ENCODE results near the gene VPS52. TPM values are rescaled to one million over a fixed set of nuclear protein-coding genes. Genes with fewer than 3 reads are reported as not detected.

VPS52 gene
- total RNA-seq, 1 donor from 2014 or later = 97.2 TPM

DNA sequence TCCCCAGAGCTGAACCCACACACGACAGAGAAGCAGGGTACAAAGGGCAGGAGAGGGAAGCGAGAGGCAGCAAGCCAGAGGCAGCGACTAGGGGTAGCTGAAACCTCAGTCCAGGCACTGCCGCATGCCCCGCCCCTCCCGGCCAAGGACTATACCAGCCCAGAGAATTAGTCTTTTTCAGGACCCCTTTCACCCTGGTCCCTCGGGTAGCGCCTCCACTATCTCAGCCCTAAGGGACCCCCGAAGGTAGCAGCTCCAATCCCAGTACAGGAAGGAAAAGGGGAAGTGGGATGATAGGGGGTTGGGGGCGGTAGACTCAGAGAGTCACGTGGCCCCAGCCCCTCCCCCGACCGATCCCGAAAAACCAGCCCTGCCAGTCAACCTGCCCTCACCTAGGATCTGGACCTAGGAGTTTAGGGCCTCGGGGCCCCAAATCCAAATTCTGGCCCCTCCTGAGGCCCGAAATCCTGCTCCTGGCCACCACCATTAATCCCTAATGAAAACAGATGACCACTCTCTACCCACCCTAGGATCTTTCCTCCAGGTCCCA lies 25.8 kb upstream of the VPS52 start:
- Mint-ChIP-seq H3K36me3 (ENCODE audit: low read depth) (peaks cover 79% of the 10 kb centered on the region), H3K9me3 (no peaks in the 10 kb centered on the region), H3K27ac (peak overlapping the region; percentile 83), H3K27me3 (no peaks in the 10 kb centered on the region), H3K4me3 (peak overlapping the region; percentile 96), H3K4me1 (peaks cover 31% of the 10 kb centered on the region)
- intact Hi-C loops (cut with micrococcal nuclease) = loop anchor here (5.0 kb wide), 2 partner anchors 130 to 135 kb away; no protein-coding TSS in a partner anchor
- DNase-seq (peak; percentile 45), ATAC-seq (ENCODE audit: low read depth) (peak; percentile 9)
- TF ChIP-seq, protein P1, sequence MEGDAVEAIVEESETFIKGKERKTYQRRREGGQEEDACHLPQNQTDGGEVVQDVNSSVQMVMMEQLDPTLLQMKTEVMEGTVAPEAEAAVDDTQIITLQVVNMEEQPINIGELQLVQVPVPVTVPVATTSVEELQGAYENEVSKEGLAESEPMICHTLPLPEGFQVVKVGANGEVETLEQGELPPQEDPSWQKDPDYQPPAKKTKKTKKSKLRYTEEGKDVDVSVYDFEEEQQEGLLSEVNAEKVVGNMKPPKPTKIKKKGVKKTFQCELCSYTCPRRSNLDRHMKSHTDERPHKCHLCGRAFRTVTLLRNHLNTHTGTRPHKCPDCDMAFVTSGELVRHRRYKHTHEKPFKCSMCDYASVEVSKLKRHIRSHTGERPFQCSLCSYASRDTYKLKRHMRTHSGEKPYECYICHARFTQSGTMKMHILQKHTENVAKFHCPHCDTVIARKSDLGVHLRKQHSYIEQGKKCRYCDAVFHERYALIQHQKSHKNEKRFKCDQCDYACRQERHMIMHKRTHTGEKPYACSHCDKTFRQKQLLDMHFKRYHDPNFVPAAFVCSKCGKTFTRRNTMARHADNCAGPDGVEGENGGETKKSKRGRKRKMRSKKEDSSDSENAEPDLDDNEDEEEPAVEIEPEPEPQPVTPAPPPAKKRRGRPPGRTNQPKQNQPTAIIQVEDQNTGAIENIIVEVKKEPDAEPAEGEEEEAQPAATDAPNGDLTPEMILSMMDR (IDR thresholded peaks at IDR 0.05) = no peak
- ChIA-PET POLR2A (interaction anchor here (0.6 to 5.3 kb wide), 13 partner anchors 8 to 1102 kb away, joined by 3 to 84 read pairs (median 19); partner anchors contain the start of genes B3GALT4, PFDN6, RPS18 and RXRB), CTCF (interaction anchor here (1.4 to 1.6 kb wide), 3 partner anchors 8 to 47 kb away, joined by 3 to 10 read pairs (median 4); partner anchors contain the start of genes B3GALT4, PFDN6 and WDR46)

DNA sequence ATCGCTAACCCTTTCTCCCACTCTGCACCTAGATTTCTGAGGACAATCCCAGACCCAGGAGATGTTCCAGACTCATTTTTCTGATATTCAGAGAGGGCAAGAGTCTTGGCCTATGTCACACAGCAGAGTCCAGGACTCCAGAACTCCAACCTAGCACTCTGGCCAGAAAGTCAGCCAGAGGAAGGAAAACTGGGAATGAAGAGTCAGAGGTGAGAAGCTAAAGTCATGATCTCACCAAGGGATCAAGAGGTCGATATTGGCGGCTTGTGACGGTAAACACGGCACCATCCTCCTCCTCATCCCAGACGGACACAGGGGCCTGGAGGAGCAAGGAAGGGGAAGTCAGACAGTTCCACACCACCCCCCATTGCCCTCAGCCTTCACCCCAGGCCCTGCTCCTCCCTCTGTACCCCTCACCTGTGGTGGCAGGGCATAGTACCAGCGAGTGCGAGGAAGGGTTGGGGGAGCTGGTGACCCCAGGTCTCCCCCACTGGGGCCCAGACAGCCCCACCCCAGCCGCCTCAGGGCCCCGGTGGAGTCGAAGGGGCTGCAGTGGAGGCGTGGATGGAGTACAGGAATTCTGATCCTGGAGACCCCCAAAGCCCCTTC lies 25.2 kb upstream of the VPS52 start:
- H3K27me3 Mint-ChIP-seq = no peaks in the 10 kb centered on the region
- no peaks in the 10 kb centered on the region for H3K9me3 Mint-ChIP-seq
- POLR2A ChIA-PET = interaction anchor here (0.6 to 5.3 kb wide), 11 partner anchors 8 to 326 kb away, joined by 3 to 84 read pairs (median 19); partner anchors contain the start of genes B3GALT4, PFDN6, RPS18 and TAPBP
- H3K27ac Mint-ChIP-seq = peak overlapping the region; percentile 83
- CTCF ChIA-PET = interaction anchor here (1.4 to 1.6 kb wide), 3 partner anchors 8 to 48 kb away, joined by 3 to 10 read pairs (median 4); partner anchors contain the start of genes B3GALT4, PFDN6 and WDR46
- TF ChIP-seq, protein P1 (IDR thresholded peaks at IDR 0.05) = no peak
- ATAC-seq (ENCODE audit: low read depth) (no peak), DNase-seq (no peak)
- peaks cover 79% of the 10 kb centered on the region for H3K36me3 Mint-ChIP-seq (ENCODE audit: low read depth)
- peaks cover 31% of the 10 kb centered on the region for H3K4me1 Mint-ChIP-seq
- peak overlapping the region; percentile 96 for H3K4me3 Mint-ChIP-seq
- intact Hi-C loops (cut with micrococcal nuclease) = loop anchor here (5.0 kb wide), 2 partner anchors 130 to 135 kb away; no protein-coding TSS in a partner anchor

DNA sequence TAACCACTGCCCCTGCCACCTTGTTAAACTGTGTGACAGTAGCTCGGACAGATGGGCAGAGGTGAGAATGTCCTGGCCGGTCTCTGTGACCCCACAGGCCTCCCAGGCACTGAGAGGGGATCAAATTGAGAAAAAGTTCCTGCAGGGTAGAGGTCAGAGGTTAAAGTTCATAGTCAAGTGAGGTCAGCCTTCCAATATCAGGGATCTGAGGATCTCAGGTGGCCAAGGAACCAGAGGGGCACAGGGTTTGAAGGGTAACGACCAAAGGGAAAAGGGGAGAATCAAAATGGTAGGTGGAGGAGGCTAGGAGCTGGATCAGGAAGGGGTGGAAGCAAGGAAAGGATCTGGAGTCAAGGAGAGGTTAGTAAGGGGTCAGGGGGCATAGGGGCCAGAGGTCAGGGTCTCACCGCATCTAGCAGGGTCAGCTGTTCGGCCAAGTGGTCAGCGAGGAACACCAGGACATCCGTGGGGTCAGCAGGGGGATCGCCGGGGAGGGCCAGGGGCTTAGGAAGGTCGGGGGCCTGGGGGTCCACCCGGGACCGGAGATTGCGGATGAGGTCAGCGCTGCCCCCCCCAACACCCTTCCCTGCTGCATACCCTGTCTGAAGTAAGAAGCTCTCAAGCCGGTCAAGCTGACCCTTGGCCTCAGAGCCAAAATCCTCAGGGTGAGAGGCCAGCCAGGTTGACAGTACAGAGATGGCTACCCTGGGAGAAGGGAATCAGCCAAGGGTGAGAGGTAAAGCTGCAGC lies 24.1 kb upstream of the VPS52 start:
- Mint-ChIP-seq H3K9me3 (no peaks in the 10 kb centered on the region), H3K4me3 (no peak overlapping the region), H3K36me3 (ENCODE audit: low read depth) (peaks cover 79% of the 10 kb centered on the region), H3K4me1 (peaks cover 33% of the 10 kb centered on the region), H3K27me3 (no peaks in the 10 kb centered on the region), H3K27ac (peak overlapping the region; percentile 13)
- ATAC-seq (ENCODE audit: low read depth) (no peak), DNase-seq (no peak)
- intact Hi-C loops (cut with micrococcal nuclease) = loop anchor here (5.0 kb wide), 2 partner anchors 132 to 133 kb away; no protein-coding TSS in a partner anchor
- CTCF ChIA-PET = no interaction called here
- POLR2A ChIA-PET = interaction anchor here (2.8 to 4.5 kb wide), 3 partner anchors 18 to 47 kb away, joined by 10 to 54 read pairs (median 31); partner anchors contain the start of genes B3GALT4, RPS18 and VPS52
- TF ChIP-seq, protein P1 (IDR thresholded peaks at IDR 0.05) = no peak

DNA sequence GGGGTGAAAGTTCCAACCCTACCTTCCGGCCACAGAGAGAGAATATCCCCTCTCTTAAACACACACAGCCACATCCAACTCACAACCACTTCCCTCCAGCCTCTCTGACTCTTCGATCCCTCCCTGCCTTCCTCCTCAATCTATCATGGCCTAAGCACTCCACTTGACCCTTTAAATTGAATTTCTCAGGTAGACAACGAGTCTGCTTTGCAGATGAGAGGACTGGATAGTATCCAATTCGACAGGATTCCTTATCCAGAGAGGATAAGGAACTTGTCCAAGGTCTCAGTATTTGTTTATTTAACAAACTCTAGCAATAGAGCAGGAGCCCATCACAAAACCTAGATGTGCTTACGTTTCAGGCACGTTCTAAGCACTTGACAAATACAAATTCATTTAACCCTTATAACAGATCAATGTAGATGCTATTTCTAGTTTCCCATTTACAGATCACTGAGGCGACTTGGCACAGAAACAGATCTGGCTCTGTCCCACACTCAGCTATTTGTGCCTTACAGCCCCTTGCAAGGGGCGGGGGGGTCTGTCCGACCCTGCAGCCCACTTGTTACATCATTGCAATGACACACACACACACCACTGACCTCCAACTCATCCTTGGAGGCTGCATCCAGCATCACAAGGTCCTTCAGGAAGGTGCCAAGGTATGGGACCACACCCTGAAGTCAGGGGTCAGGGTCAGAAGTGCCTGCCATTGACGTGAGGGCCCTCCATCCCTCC lies 22.6 kb upstream of the VPS52 start:
- H3K9me3 Mint-ChIP-seq = no peaks in the 10 kb centered on the region
- H3K27me3 Mint-ChIP-seq = no peaks in the 10 kb centered on the region
- intact Hi-C loops (cut with micrococcal nuclease) = no loop called here
- ChIA-PET CTCF (no interaction called here), POLR2A (interaction anchor here (4.0 kb wide), 1 partner anchor 17 kb away, joined by 31 read pairs; the partner anchor contains the start of gene B3GALT4)
- ATAC-seq (ENCODE audit: low read depth) (no peak), DNase-seq (no peak)
- TF ChIP-seq, protein P1 (IDR thresholded peaks at IDR 0.05) = no peak
- peaks cover 38% of the 10 kb centered on the region for H3K4me1 Mint-ChIP-seq
- no peak overlapping the region for H3K4me3 Mint-ChIP-seq
- H3K36me3 Mint-ChIP-seq (ENCODE audit: low read depth) = peaks cover 77% of the 10 kb centered on the region
- peak overlapping the region; percentile 18 for H3K27ac Mint-ChIP-seq

Data from activated B cell treated with CpG ODN at 0.5 μM for 24 hours (primary cell).